Endothelial cell of umbilical vein (primary cell): ENCODE data around the gene FAM240B. TPM values are rescaled to one million over a fixed set of nuclear protein-coding genes. Genes with fewer than 3 reads are reported as not detected.

Experiments
- BruUV-seq: library from RNA; stranded (reverse); fragments of 400-500 nt; replicated peaks from 2 replicates; lab custom pipeline; 2021; lab: Mats Ljungman, UMichigan
- CTCF ChIA-PET: fragments of 300-600, 350-600 bp; sonication (Branson Sonifier 250); formaldehyde crosslinking; loops from one replicate; lab custom pipeline; 2021; ENCODE audit warnings: antibody characterized with exemption, inconsistent platforms; lab: Charles Lee
- POLR2A ChIA-PET: fragments of 300-600, 350-600 bp; sonication (Branson Sonifier 250); formaldehyde crosslinking; loops from one replicate; lab custom pipeline; 2021; ENCODE audit warnings: antibody characterized with exemption, inconsistent platforms; lab: Charles Lee
- DNase-seq: peaks from one replicate; pipeline ENCODE4 v3.0.0-alpha.2; 2011; ENCODE audit warnings: low read depth, low spot score
- FAIRE-seq: peaks from 2 replicates; lab custom pipeline; 2011; peaks lifted over from hg19 to GRCh38; lab: Jason Lieb, UNC
- H2AFZ ChIP-seq: 2 replicates; pipeline ENCODE4 v1.6.0; 2012; ENCODE audit warnings: low read depth, low read length, control low read depth, inconsistent platforms
- H3K27ac ChIP-seq: 2 replicates; pipeline ENCODE4 v1.5.1; 2011; ENCODE audit warnings: low read depth, mild to moderate bottlenecking, control low read depth, low read length, moderate library complexity; ENCODE audit not compliant: insufficient read depth
- H3K27me3 ChIP-seq, 2 experiments: 2 replicates each; pipeline versions ENCODE4 v1.6.0 to v1.6.1; 2011; ENCODE audit warnings: low read length in 2 of 2, mixed read lengths in 1 of 2; ENCODE audit not compliant: control insufficient read depth in 2 of 2, insufficient read depth in 2 of 2
- H3K36me3 ChIP-seq, 2 experiments: 2 replicates in 1 of 2; 3 replicates in 1 of 2; pipeline ENCODE4 v1.5.1; 2011; ENCODE audit warnings: low read length in 2 of 2, mild to moderate bottlenecking in 1 of 2, moderate library complexity in 1 of 2; ENCODE audit not compliant: control insufficient read depth in 2 of 2, insufficient read depth in 2 of 2; ENCODE audit errors: extremely low read depth in 1 of 2
- H3K4me1 ChIP-seq: 3 replicates; pipeline ENCODE4 v1.5.1; 2011; ENCODE audit warnings: mild to moderate bottlenecking, low read length; ENCODE audit not compliant: control insufficient read depth, insufficient read depth; ENCODE audit errors: extremely low read depth
- H3K4me2 ChIP-seq: 2 replicates; pipeline ENCODE4 v1.6.1; 2011; ENCODE audit warnings: low read length, control low read depth, mixed read lengths; ENCODE audit not compliant: insufficient read depth
- H3K4me3 ChIP-seq, 3 experiments: fragments of 200-600 bp in 1 of 3; sonication (generic), shearing (Covaris generic) in 1 of 3; replicated peaks in 1 of 3; 2 replicates each; pipeline ENCODE4 v1.5.1; 2011 to 2016; ENCODE audit warnings: control low read depth in 3 of 3, low read length in 3 of 3, mild to moderate bottlenecking in 2 of 3, inconsistent platforms in 1 of 3, low read depth in 1 of 3, moderate library complexity in 1 of 3; ENCODE audit not compliant: insufficient read depth in 1 of 3
- H3K79me2 ChIP-seq: 2 replicates; pipeline ENCODE4 v1.6.0; 2012; ENCODE audit warnings: low read length, inconsistent platforms; ENCODE audit not compliant: control insufficient read depth, insufficient read depth
- H3K9ac ChIP-seq: replicated peaks from 2 replicates; pipeline ENCODE3; 2011; ENCODE audit warnings: low read length, control low read depth; ENCODE audit not compliant: insufficient read depth; ENCODE audit errors: extremely low read depth
- H3K9me1 ChIP-seq: replicated peaks from 3 replicates; pipeline ENCODE4 v1.6.0; 2011; ENCODE audit warnings: mild to moderate bottlenecking, low read length; ENCODE audit not compliant: control insufficient read depth, insufficient read depth; ENCODE audit errors: extremely low read depth
- H3K9me3 ChIP-seq: replicated peaks from 2 replicates; pipeline ENCODE4 v1.5.1; 2012; ENCODE audit warnings: low read length, inconsistent platforms; ENCODE audit not compliant: control insufficient read depth, insufficient read depth
- H4K20me1 ChIP-seq: replicated peaks from 2 replicates; pipeline ENCODE3; 2011; ENCODE audit warnings: mild to moderate bottlenecking, low read length; ENCODE audit not compliant: control insufficient read depth, insufficient read depth; ENCODE audit errors: extremely low read depth
- EZH2 ChIP-seq: IDR thresholded peaks from 2 replicates; pipeline ENCODE4 v1.6.1; 2012; ENCODE audit warnings: borderline replicate concordance, low read depth, mild to moderate bottlenecking, moderate library complexity, low read length, inconsistent platforms; ENCODE audit not compliant: severe bottlenecking
- FOS ChIP-seq: IDR thresholded peaks from 2 replicates; pipeline ENCODE4 v1.6.1; 2011; ENCODE audit warnings: mild to moderate bottlenecking, low read length, moderate library complexity, borderline replicate concordance; ENCODE audit not compliant: insufficient read depth
- JUN ChIP-seq: IDR thresholded peaks from 2 replicates; pipeline ENCODE4 v1.6.1; 2011; ENCODE audit warnings: borderline replicate concordance, low read depth; ENCODE audit not compliant: insufficient read length, insufficient read depth
- MAX ChIP-seq: IDR thresholded peaks from 2 replicates; pipeline ENCODE4 v1.6.1; 2011; ENCODE audit not compliant: insufficient read depth, insufficient read length
- MYC ChIP-seq: IDR thresholded peaks from one replicate; pipeline ENCODE4 v1.6.1; 2011; ENCODE audit warnings: mild to moderate bottlenecking, low read depth, low read length
- POLR2A ChIP-seq: IDR thresholded peaks from 2 replicates; pipeline ENCODE4 v1.6.1; 2012; ENCODE audit warnings: low read depth, mild to moderate bottlenecking, control low read depth, low read length
- POLR2AphosphoS5 ChIP-seq: IDR thresholded peaks from 2 replicates; pipeline ENCODE4 v1.6.1; 2012; ENCODE audit warnings: low read depth, mild to moderate bottlenecking, control low read depth, low read length, moderate library complexity; ENCODE audit not compliant: insufficient read depth
- dilution Hi-C: fragments of 300-500 bp; cut with MboI; formaldehyde crosslinking; loops from one replicate; pipeline ENCODE4 v1.15.0; 2019; ENCODE audit warnings: low sequenced_read_pairs; ENCODE audit not compliant: extremely low pct_ligation_motif_present
- intact Hi-C: fragments of 100-400 bp; cut with micrococcal nuclease; formaldehyde crosslinking; loops from one replicate; pipeline ENCODE4 v1.10.0; 2022
- polyA plus RNA-seq, 4 experiments: library from polyadenylated mRNA; depleted of rRNA in 3 of 4; stranded (reverse) in 3 of 4; unstranded in 1 of 4; fragments of >200 nt; gene quantifications; 2 replicates each; pipeline versions ENCODE4 v1.2.1 to v1.2.3, GENCODE V29; 2011 to 2012; ENCODE audit warnings: missing spikeins in 1 of 4
- total RNA-seq: library from RNA; stranded (reverse); gene quantifications from 2 replicates; pipeline ENCODE4 v1.2.3, GENCODE V29; 2021
- TF ChIP-seq, protein P1 (sequence below), 2 donors: IDR thresholded peaks; 1 replicate in 1 of 2; 2 replicates in 1 of 2; pipeline ENCODE4 v1.5.1; 2011; ENCODE audit warnings: low read length in 2 of 2, mild to moderate bottlenecking in 2 of 2, moderate library complexity in 2 of 2, control low read depth in 1 of 2, inconsistent platforms in 1 of 2, low read depth in 1 of 2; ENCODE audit not compliant: insufficient read depth in 1 of 2; ENCODE audit errors: extremely low read depth in 1 of 2

FAM240B gene
- total and polyA plus RNA-seq, 2 donors (not counting 3 experiments of a cell fraction or from before 2014, with no cell fraction given) = not detected

- ChIA-PET POLR2A (no interaction called here), CTCF (no interaction called here)
- Histone ChIP-seq H3K4me3 (no peak overlapping the region), H3K36me3 (no peaks in the 10 kb centered on the region), H4K20me1 (no peaks in the 10 kb centered on the region), H3K79me2 (no peaks in the 10 kb centered on the region), H3K9me1 (no peaks in the 10 kb centered on the region), H2AFZ (no peak overlapping the region), H3K27ac (no peak overlapping the region), H3K4me2 (no peak overlapping the region), H3K4me1 (no peaks in the 10 kb centered on the region), H3K27me3 (no peaks in the 10 kb centered on the region), H3K9ac (no peak overlapping the region), H3K9me3 (no peaks in the 10 kb centered on the region)
- TF ChIP-seq POLR2AphosphoS5 = no peak
- DNase-seq (no peak), FAIRE-seq (no peak)
- no TSS peak for BruUV-seq
- dilution Hi-C loops = no loop called here
- intact Hi-C loops = no loop called here
These were observed 28.0 kb upstream of the FAM240B start for GRCh38 chr9:38747941-38748340.

DNA sequence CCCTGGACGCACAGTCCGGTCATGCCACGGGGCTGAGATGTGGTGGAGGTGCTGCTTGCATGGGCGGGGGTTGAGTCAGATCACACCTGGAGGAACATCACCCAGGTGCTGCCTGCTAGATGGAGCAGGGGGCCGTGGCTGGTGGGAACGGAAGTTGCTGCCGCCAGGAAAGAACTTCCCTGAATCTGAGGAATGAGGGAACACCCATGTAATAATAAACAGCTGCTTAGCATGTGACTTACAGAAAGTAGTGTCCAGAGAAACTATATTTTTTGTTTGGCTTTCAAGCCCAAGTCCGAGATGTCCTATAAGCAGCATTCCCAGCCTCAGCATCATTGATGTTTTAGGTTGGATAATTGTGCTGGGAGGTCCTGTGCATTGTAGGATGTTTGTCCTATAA lies 27.1 kb upstream of the FAM240B start:
- intact Hi-C loops = no loop called here
- CTCF ChIA-PET = no interaction called here

More for the DNA sequence above, 27.1 kb upstream of the FAM240B start:
- no peak for DNase-seq
- Histone ChIP-seq H3K4me2 (no peak overlapping the region), H4K20me1 (no peaks in the 10 kb centered on the region), H3K27me3 (no peaks in the 10 kb centered on the region), H3K36me3 (no peaks in the 10 kb centered on the region), H3K27ac (no peak overlapping the region), H3K9ac (no peak overlapping the region), H3K9me3 (no peaks in the 10 kb centered on the region), H3K9me1 (no peaks in the 10 kb centered on the region), H3K4me1 (no peaks in the 10 kb centered on the region), H2AFZ (no peak overlapping the region), H3K4me3 (no peak overlapping the region), H3K79me2 (no peaks in the 10 kb centered on the region)
- no peak for TF ChIP-seq FOS
- TF ChIP-seq, protein P1, sequence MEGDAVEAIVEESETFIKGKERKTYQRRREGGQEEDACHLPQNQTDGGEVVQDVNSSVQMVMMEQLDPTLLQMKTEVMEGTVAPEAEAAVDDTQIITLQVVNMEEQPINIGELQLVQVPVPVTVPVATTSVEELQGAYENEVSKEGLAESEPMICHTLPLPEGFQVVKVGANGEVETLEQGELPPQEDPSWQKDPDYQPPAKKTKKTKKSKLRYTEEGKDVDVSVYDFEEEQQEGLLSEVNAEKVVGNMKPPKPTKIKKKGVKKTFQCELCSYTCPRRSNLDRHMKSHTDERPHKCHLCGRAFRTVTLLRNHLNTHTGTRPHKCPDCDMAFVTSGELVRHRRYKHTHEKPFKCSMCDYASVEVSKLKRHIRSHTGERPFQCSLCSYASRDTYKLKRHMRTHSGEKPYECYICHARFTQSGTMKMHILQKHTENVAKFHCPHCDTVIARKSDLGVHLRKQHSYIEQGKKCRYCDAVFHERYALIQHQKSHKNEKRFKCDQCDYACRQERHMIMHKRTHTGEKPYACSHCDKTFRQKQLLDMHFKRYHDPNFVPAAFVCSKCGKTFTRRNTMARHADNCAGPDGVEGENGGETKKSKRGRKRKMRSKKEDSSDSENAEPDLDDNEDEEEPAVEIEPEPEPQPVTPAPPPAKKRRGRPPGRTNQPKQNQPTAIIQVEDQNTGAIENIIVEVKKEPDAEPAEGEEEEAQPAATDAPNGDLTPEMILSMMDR (IDR thresholded peaks at IDR 0.05; ENCODE audit: extremely low read depth in 1 of 2, insufficient read depth in 1 of 2, low read depth in 1 of 2, low read length in 2 of 2) = no peak
- TF ChIP-seq JUN = no peak
- TF ChIP-seq EZH2 = no peak
- TF ChIP-seq MYC = no peak
- no peak for TF ChIP-seq MAX
- TF ChIP-seq POLR2A = no peak
- no peak for TF ChIP-seq POLR2AphosphoS5
- dilution Hi-C loops = no loop called here
- no TSS peak for BruUV-seq
- no peak for FAIRE-seq
- POLR2A ChIA-PET = no interaction called here
